Keratinocyte (primary cell): Measurements from ENCODE around the gene ANKS1B.

Experiments
- EZH2 ChIP-seq: IDR thresholded peaks from one replicate; pipeline ENCODE4 v1.6.1; 2012; ENCODE audit warnings: inconsistent platforms, mild to moderate bottlenecking, low read length, moderate library complexity
- TF ChIP-seq, protein P1 (sequence below), 3 experiments: IDR thresholded peaks in 1 of 3; conservative IDR thresholded peaks in 1 of 3; optimal IDR thresholded peaks in 1 of 3; 2 replicates in 2 of 3; 3 replicates in 1 of 3; pipeline versions ENCODE3 to v1.5.1; 2011; ENCODE audit warnings: low read length in 3 of 3, mild to moderate bottlenecking in 3 of 3, moderate library complexity in 2 of 3, control low read depth in 1 of 3, inconsistent platforms in 1 of 3; ENCODE audit not compliant: insufficient read depth in 2 of 3; ENCODE audit errors: extremely low read depth in 1 of 3

DNA sequence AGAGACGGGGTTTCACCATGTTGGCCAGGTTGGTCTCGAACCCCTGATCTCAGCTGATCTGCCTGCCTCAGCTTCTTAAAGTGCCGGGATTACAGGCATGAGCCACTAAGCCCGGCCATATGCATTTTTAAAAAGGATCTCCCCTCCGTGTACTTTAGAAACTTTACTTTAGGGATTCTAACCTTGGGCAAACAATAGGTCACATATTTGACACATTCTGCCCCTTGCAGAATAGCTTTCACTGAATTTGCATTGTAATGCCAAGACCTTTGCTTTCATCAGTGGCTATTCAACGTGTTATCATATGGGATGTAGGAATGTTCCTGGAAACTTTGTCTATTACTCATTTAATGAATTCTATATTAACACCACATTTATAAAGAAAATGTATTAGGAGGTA lies 11.4 kb upstream of the ANKS1B start:
- TF ChIP-seq EZH2 = no peak
- TF ChIP-seq, protein P1, sequence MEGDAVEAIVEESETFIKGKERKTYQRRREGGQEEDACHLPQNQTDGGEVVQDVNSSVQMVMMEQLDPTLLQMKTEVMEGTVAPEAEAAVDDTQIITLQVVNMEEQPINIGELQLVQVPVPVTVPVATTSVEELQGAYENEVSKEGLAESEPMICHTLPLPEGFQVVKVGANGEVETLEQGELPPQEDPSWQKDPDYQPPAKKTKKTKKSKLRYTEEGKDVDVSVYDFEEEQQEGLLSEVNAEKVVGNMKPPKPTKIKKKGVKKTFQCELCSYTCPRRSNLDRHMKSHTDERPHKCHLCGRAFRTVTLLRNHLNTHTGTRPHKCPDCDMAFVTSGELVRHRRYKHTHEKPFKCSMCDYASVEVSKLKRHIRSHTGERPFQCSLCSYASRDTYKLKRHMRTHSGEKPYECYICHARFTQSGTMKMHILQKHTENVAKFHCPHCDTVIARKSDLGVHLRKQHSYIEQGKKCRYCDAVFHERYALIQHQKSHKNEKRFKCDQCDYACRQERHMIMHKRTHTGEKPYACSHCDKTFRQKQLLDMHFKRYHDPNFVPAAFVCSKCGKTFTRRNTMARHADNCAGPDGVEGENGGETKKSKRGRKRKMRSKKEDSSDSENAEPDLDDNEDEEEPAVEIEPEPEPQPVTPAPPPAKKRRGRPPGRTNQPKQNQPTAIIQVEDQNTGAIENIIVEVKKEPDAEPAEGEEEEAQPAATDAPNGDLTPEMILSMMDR (optimal IDR thresholded peaks at IDR 0.05 in 1 of 3, IDR thresholded peaks at IDR 0.05 in 1 of 3, conservative IDR thresholded peaks at IDR 0.05 in 1 of 3; ENCODE audit: extremely low read depth in 1 of 3, insufficient read depth in 2 of 3, low read length in 3 of 3) = no peak
